ENCODE data around the gene CEBPA.

The CEBPA gene

DNA sequence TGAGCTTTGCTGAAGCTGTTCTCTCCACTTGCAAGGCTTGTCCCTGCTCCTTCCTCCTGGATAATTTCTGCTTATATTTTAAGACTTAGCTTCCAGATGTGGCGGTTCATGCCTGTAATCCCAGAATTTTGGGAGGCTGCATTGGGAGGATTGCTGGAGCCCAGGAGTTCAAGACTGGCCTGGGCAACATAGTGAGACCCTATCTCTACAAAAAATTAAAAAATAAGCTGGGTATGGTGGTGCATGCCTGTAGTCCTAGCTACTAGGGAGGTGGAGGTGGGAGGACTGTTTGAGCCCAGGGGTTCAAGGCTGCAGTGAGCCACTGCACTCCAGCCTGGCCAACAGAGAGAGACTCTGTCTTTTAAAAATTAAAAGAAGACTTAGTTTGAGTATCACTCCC, 31.6 kb downstream of the CEBPA start:
- DNase-seq = no peak

DNA sequence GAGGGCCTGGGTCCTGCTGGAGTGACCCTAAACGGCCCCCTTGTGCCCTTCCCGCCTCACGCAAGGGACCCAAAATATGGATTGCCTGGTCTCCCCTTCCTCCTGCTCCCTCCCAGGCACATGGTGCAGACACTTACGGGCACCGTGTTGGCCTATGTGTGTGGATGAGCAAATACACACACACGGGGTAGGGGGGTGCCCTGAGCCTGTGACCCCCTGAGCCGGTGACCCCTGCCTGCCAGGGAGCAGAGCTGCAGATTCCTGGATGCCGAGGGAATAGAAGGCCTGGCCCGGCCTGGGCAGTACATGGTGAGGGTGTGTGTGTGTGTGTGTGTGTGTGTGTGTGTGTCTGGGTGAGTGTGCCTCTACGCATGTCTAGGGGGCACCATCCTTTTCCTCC, 33.3 kb downstream of the CEBPA start:
- DNase-seq = no peak

DNA sequence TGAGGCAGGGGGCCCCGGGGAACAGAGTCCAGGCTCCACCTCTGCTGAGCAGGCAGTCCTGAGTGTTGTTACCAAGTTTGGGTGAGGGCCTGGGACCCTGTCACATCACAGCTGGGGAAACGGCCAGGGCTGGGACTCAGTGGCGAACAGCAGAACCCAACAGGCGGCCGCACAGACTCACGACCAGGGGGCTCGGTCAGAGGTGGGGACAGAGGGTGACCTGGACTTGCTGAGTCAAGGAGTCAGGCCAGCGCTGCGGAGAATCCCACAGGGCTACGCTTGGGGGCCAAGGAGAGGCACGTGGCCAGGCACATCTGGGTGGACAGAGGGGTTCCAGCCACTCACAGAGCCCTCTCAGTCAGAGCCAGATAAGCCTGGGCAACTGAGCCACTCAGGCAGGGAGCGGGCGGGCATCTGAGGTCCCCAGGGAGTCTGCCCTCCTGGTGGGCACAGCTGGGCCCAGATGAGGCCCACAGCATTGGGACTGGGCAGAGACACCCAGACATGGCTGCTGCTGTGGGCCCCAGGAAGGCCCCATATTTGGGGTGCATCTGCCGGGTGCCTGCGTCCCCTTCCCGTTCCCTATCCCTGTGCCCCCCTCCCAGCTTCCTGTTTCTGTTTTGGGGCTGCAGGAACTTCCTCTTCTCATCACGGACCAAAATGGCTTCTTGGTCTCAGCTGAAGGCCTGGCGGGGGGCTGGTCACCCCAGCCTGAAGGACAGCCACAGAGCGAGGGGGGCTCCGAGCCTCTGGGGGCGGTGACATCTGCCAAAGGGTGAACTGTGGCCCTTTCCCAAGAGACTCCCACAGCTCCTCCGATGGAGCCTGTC, 34.0 kb downstream of the CEBPA start:
- no peak for DNase-seq

DNA sequence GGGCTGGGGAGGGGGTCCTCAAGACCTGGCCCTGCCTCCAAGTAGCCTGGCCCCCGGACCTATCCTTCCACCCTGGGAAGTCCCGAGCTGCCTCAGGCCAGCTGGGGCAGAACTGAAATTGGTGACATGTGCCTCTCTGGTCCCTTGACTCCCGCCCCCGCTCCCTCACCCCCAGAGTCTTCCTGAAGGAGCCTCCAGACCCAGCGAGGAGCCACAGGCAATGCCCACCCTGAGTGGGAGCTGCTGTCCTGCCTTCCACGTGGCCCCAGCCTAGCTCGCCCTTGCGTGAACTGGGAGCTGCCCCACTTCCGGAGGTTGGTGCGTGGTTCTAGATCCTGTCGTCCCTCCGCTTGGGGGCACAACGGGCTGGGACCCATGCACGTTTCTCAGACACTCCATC, 34.6 kb downstream of the CEBPA start:
- DNase-seq = no peak

DNA sequence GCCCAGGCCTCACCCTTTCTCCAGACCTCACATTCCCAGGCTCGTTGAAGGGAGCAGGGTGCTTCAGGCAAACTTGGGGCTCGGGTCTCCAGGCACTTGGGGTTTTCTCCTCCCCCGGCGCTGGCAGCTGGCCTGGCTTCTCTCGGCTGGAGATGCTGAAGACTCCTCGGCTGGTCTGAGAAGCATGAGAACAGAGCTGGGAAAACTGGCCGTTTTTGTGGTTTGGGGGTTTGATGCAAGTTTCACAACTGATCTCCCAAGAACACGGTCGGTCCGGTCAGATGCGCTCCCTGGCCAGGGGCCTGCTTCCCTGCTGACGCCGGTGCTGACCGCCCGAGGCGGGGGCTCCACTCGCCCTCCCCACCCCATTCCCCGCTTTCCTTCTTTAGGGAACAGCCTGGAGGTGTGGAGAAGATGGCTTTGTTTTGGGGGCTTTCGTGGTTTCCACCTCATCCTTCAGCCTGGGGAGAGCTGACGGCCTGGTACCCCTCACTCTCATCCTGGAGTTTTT, 35.3 kb downstream of the CEBPA start:
- DNase-seq = no peak

DNA sequence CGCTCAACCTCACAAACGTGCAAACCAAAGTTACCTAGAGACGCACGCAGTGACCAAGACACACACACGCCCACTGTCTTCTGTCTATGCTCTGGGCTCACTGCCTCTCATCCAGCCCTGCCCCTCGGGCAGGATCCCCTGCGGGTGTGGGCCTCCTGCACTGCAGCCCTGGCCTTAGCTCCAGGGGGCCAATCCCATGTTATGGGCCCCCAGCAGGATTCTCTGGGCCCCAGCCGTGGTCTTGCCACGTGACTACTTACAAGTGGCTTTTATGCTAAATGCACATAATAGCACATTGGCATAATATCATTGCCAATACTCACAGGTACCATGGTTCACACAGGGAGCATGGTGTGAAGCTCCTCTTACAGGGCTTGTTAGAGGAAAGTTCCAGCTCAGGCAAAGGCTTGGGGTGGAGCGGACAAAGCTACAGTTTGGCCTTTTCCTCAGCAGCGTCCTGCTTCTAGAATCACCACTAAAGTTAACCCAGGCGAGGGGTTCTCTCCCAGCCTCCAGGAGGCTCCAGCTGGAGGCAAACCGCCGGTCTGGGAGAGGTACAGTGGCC, 37.4 kb downstream of the CEBPA start:
- no peak for DNase-seq

DNA sequence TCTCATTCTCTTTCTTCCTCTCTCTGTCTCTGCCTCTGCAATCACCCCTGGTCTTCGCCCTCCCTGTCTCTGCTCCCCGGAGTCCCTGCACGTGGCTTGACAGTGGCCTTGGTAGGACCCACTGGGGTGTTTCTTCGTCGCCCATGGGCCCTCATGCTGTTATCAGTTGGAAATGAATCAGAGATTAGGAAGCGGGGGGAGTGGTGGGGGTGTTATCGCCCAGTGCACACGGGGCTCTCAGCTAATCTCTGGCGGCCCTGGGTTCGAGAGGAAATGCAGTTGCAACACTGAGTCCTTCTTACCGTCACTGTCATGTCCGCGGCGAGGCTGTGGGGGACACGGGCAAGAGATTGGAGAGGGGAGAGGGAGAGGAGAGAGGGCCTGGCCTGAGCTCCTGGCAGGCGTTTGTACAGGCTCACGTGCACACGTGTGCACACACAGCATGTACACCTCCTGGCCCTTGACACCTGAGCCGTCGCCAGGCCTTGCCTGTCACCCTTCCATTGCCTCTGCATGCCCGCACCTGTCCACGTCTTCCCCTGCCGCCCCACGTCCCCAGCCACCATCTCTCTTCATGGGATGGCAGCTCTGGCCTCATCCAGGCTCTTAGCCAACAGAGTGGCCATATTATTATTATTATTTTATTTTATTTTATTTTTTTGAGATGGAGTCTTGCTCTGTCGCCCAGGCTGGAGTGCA, 38.9 kb downstream of the CEBPA start:
- DNase-seq = no peak

DNA sequence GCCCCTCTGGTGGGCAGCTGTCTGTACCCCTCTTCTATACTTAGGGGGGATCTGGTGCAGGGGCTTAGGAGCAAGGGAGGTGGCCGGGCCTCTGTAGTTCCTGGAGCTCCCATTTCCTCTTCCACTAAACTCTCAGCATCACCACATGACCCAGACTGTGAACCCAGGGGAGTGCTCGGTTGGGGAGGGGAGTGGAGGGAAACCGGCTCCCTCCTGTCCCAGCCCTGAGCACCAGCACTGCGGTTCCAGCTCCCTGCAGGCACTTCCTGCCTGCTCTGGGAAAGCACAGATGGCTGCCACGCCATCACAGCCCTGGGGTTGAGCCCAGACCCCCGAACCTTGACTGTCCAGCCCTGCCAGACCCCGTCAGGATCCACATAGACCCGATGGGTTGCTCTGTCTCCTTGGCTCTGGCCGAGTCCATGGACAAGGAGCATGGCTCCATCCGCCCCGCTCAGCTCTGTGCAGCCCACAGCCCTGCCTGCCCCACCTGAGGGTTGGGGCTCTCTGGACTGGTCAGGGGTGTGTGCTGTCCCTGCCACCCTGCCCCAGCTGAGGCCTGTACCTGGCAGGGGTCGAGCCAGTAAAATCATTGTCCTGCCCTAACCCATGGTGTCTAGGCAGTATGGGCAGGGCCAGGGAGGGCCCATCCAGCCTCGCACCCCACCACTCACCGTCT, 40.7 kb downstream of the CEBPA start:
- DNase-seq = no peak

DNA sequence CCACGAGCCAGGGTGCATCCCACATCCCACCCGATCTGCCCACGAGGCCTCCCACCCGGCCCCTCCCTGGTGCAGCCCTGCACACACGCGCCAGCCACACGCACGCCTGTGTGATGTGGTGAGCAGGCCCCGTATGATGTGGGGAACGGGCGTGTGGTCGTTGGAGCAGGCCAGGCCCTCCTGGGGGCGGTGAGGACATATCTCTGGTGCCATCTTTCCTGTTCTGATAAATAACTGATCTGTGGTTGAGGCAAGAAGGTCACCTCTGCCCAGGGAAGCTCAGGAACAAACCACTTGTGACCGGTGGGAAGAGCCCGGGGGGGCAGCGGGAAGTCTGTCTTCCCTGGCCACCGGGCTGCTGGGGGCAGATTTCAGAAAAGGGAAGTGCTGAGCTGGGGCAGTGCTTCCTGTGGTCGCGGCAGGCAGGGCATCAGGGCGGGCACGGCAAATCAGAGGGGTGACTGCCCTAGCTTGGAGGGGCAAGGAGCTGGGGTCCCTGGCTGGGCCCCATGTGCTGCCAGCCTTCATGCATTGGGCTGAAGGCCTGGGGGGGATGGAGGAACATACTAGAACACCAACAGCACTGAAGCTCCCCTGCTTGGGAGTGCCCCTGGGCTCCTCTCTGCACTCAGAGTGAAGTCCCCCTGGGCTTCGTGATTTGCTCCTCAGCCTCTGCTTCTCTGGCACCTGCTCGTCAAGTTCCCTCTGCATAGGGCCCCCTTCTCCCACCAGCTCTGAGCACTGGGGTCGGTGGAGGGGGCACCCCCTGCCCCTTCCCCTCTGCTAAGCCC, 41.5 kb downstream of the CEBPA start:
- DNase-seq = no peak

DNA sequence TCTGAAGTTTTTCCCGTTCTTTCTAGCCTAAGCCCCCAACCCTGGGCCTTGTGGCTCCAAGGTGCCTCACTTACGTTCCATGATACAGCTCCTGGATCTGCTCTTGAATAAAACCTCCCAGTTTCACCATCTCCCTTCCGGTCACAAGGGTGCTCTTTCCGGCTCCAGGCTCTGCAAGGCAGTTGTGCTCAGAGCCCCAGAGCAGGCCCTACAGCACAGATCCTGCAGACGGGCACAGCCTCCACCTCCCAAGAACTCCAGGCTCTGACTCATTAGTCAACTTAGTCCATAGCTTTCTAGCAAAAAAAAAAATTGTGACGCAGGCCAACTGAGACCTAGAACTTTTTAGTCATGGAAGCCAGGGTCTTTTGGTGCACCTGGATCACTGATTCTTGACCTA, 42.8 kb downstream of the CEBPA start:
- no peak for DNase-seq

DNA sequence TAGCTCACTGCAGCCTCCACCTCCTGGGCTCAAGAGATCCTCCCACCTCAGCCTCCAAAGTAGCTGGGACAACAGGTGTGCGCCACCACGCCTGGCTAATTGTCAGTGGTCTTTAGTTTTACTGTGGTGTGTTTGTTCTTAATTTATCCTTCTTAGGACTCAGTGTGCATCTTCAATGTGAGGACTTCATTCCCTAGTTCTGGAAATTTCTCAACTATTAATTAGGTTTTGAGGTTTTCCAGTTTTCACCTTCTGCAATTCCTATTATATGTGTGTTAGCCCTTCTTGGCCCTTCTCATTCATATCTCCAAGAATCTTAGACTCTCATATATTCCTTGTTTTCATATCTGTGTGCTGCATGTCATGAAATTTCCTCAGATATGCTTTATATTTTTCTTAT, 44.5 kb downstream of the CEBPA start:
- DNase-seq = no peak

DNA sequence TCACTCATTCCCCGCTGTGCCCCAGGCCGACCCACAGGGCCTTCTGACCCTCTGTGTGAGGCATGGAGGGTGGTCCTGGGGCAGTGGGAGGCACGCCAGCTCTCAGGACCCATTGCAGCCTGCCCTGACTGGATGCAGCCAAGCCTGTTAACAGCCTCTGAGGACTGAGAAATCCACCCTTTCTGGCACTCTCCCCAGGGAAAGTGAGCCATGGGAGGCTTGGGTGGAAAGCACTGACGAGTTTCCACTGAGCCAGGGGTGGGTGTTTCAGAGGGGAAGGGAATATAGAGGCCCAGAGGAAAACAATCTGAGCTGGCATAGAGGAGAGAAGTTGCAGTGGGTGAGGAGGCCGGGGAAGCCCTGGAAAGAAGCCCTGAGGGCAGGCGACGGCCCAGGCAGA, 46.1 kb downstream of the CEBPA start:
- no peak for DNase-seq

DNA sequence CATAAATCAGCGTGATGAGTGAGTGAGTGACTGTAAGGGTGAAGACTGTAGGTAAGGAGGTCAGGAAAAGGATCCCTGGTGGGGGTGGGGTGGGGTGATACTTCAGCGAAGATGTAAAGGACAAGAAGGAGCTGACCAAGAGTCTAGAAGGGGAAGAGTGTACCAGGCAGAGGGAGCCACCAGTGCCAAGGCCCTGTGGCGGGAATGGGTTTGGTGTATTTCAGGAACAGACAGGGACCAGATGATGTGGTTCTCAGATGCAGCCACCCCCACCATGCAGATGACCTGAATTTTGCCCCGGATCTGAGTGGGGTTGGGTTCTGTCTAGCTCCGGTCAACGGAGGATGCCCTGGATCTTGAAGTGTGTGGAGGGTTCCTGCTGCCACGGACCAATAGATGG, 46.6 kb downstream of the CEBPA start:
- no peak for DNase-seq

DNA sequence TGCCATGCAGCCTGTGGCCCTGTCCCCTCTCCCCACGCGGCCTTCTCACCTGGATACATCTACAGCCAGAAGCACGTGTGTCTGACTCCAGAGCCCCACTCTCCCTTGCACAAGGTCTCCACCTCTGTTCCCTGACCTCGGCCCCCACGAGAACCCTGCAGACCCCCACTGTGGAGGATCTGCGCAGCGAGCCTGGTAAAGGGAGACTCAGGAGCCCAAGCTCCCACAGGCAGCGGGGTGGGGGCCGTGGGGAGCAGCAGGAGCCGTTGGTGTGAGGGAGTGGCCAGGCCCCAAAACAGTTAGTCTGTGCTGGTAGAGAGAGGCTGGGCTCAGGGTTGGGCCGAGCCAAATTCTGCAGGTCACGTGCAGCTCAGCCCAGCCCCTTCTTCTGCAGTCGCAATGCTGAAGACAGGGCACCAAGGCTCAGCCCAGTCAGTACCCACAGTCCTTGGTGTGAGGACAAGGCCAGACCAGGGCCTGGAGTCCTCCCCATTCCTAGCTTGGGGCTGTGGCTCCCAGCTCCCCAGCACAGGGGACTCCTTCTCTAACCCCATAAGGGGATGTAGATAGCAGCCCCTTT, 48.0 kb downstream of the CEBPA start:
- DNase-seq = no peak

DNA sequence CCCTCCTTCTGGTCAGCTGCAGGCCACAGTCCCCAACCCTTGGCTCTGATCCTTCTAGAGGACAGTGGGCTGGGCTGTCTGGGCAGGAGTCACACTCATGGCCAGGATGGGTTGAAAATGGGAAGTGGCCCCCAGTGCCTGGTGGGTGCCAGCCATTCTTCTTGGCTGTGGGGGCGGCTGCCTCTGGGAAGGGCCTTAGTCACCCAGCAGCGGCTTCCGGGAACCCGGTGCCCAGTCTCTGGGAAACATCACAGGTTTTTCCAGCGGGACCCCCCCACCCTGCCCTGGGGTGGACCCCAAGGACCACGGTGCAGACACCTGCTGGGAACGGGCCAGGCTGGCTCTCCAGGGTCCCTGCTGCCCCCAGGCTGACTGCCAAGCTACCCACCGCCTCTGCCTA, 49.4 kb downstream of the CEBPA start:
- DNase-seq = no peak

DNA sequence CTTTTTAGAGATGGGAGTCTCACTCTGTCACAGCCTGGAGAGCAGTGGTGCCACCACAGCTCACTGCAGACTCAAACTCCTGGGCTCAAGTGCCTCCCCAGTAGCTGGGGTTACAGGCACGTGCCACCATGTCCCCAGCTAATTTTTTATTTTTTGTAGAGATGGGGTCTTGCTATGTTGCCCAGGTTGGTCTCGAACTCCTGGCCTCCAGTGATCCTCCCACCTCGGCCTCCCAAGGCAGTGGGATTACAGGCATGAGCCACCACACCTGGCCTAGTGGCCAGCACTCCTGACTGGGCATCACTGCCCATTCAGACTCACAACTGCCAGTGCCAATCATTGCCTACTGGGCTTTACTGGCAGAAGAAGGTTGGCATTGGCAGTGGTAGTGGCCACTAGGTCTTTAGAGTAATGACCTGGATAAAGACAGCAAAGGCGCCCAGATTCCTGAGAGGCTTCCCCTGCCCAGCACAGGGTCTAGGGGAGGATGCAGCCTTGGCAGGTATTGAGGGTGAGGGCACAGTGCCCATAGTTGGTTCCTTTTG, 49.8 kb downstream of the CEBPA start:
- no peak for DNase-seq

DNA sequence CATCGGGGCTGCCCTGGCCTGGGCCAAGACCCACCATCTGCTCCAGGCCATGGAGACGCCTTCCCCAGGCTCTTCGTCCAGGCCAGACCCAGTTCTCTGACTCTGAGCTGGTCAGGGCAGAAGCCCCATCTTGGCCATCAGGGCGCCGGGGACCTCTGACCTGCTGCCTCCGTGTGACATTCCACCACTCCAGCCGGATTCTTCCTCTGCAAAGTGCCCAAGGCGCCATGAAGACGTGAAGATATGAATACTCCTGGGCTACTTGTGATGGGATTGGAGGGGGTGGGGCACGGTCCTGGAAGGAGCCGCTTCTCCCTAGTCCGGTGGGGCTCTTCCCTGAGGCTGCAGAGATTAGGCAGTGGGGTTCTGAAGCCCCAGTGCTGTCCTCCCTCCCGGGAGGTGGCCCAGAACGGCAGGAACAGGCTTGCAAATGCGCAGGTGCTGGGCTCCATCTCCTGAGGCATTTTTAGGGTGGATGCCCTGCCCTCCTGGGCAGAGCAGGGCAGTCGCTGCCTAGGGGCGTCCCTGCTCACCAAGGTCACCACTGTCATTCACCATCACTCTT, 50.7 kb downstream of the CEBPA start:
- DNase-seq = no peak

DNA sequence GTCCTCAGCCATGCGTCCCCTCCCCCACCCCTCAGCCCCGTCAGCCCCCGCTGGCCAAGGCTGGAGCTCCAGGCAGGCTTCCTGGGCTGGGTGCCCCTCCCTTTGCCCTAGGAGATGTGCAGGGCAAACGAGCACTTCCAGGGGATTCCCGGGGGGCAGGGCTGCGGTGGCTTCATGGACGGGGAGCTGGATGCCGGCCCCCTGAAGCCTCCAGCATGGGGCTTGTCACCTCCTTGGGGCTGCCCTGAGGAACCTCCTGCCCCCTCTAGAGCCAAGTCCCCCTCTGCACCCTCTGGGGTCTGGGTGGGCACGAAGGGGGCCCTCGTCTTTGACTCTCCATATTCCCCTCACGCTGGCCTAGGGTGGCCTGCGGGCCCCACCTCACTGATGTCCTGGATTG, 51.3 kb downstream of the CEBPA start:
- no peak for DNase-seq

DNA sequence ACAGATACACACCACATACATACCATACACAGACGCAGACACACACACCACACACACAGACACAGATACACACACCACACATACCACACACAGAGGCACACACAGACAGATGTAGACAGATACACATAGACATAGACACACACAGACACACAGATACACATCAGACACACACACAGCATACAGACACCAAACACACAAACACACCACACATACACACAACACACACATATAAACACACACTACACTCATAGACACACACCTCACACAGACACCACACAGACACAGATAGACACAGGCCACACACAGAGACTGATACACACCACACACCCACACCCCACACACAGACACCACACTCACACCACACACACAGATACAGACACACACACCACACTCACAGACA, 51.8 kb downstream of the CEBPA start:
- no peak for DNase-seq

Data from activated effector memory CD4-positive, alpha-beta T cell treated with anti-CD3 and anti-CD28 coated beads, Interleukin-2, amount 50 U/mL, for 16 hours (primary cell).